ENCODE measurements around the gene SLC4A8.

The SLC4A8 gene

GRCh38 chr12:51517800-51518199 lies 93.2 kb downstream of the SLC4A8 start:
- no peak overlapping the region for H3K27ac ChIP-seq (ENCODE audit: insufficient read depth in 1 of 2, low read depth in 1 of 2, low read length in 2 of 2, poor library complexity in 1 of 2, severe bottlenecking in 2 of 2)
- no peaks in the 10 kb centered on the region for H3K9me3 ChIP-seq (ENCODE audit: control extremely low read depth in 1 of 5, control insufficient read depth in 4 of 5, insufficient read depth in 2 of 5, low read depth in 1 of 5, low read length in 4 of 5)
- CTCF ChIA-PET = interaction anchor here (1.1 to 1.6 kb wide), 4 partner anchors 9 to 16 kb away, joined by 3 to 4 read pairs (median 3); no protein-coding TSS in a partner anchor
- H3K4me3 ChIP-seq (ENCODE audit: control insufficient read depth in 1 of 7, extremely low read depth in 1 of 7, insufficient read depth in 4 of 7, low read depth in 2 of 7, low read length in 6 of 7) = no peak overlapping the region
- POLR2A ChIA-PET = no interaction called here
- no peaks in the 10 kb centered on the region for H3K27me3 ChIP-seq (replicated peaks in 2 of 5; ENCODE audit: control insufficient read depth in 4 of 5, insufficient read depth in 5 of 5, low read length in 4 of 5)
- 90% methylated on average over 4 of the region's 6 CpGs for WGBS (ENCODE audit: insufficient coverage)
- H3K36me3 ChIP-seq (ENCODE audit: control insufficient read depth in 4 of 4, insufficient read depth in 4 of 4, low read length in 3 of 4) = no peaks in the 10 kb centered on the region
- no peak for DNase-seq
- H3K4me1 ChIP-seq (ENCODE audit: control extremely low read depth in 1 of 4, control insufficient read depth in 4 of 4, insufficient read depth in 4 of 4, low read length in 3 of 4) = no peaks in the 10 kb centered on the region

- no peak for DNase-seq
- no peaks in the 10 kb centered on the region for H3K27me3 ChIP-seq (replicated peaks in 2 of 5; ENCODE audit: control insufficient read depth in 4 of 5, insufficient read depth in 5 of 5, low read length in 4 of 5)
- no peaks in the 10 kb centered on the region for H3K36me3 ChIP-seq (ENCODE audit: control insufficient read depth in 4 of 4, insufficient read depth in 4 of 4, low read length in 3 of 4)
- H3K9me3 ChIP-seq (ENCODE audit: control extremely low read depth in 1 of 5, control insufficient read depth in 4 of 5, insufficient read depth in 2 of 5, low read depth in 1 of 5, low read length in 4 of 5) = no peaks in the 10 kb centered on the region
- no peak overlapping the region for H3K4me3 ChIP-seq (ENCODE audit: control insufficient read depth in 1 of 7, extremely low read depth in 1 of 7, insufficient read depth in 4 of 7, low read depth in 2 of 7, low read length in 6 of 7)
- ChIA-PET CTCF (interaction anchor here (1.6 to 3.7 kb wide), 2 partner anchors 9 to 11 kb away, joined by 5 to 16 read pairs; no protein-coding TSS in a partner anchor), POLR2A (no interaction called here)
- WGBS (ENCODE audit: insufficient coverage) = 96% methylated on average over 2 of the region's 2 CpGs
- H3K4me1 ChIP-seq (ENCODE audit: control extremely low read depth in 1 of 4, control insufficient read depth in 4 of 4, insufficient read depth in 4 of 4, low read length in 3 of 4) = peaks cover 0 to 4% (median 1%) of the 10 kb centered on the region in 4 experiments
- H3K27ac ChIP-seq (ENCODE audit: insufficient read depth in 1 of 2, low read depth in 1 of 2, low read length in 2 of 2, poor library complexity in 1 of 2, severe bottlenecking in 2 of 2) = no peak overlapping the region
Observed at GRCh38 chr12:51519755-51520154, 95.1 kb downstream of the SLC4A8 start.

GRCh38 chr12:51520576-51521325 lies 96.1 kb downstream of the SLC4A8 start:
- H3K27ac ChIP-seq (ENCODE audit: insufficient read depth in 1 of 2, low read depth in 1 of 2, low read length in 2 of 2, poor library complexity in 1 of 2, severe bottlenecking in 2 of 2) = no peak overlapping the region
- H3K27me3 ChIP-seq (replicated peaks in 2 of 5; ENCODE audit: control insufficient read depth in 4 of 5, insufficient read depth in 5 of 5, low read length in 4 of 5) = no peaks in the 10 kb centered on the region
- no peak for DNase-seq
- ChIA-PET CTCF (interaction anchor here (1.3 to 3.7 kb wide), 8 partner anchors 8 to 293 kb away, joined by 3 to 16 read pairs (median 4); partner anchors contain the start of gene SLC4A8), POLR2A (no interaction called here)
- no peaks in the 10 kb centered on the region for H3K36me3 ChIP-seq (ENCODE audit: control insufficient read depth in 4 of 4, insufficient read depth in 4 of 4, low read length in 3 of 4)
- H3K9me3 ChIP-seq (ENCODE audit: control extremely low read depth in 1 of 5, control insufficient read depth in 4 of 5, insufficient read depth in 2 of 5, low read depth in 1 of 5, low read length in 4 of 5) = no peaks in the 10 kb centered on the region
- H3K4me3 ChIP-seq (ENCODE audit: control insufficient read depth in 1 of 7, extremely low read depth in 1 of 7, insufficient read depth in 4 of 7, low read depth in 2 of 7, low read length in 6 of 7) = no peak overlapping the region
- 98% methylated on average over 11 of the region's 13 CpGs for WGBS (ENCODE audit: insufficient coverage)
- peaks cover 0 to 4% (median 1%) of the 10 kb centered on the region in 4 experiments for H3K4me1 ChIP-seq (ENCODE audit: control extremely low read depth in 1 of 4, control insufficient read depth in 4 of 4, insufficient read depth in 4 of 4, low read length in 3 of 4)

GRCh38 chr12:51521554-51522276 lies 97.1 kb downstream of the SLC4A8 start:
- DNase-seq = no peak
- no peak overlapping the region for H3K4me3 ChIP-seq (ENCODE audit: control insufficient read depth in 1 of 7, extremely low read depth in 1 of 7, insufficient read depth in 4 of 7, low read depth in 2 of 7, low read length in 6 of 7)
- ChIA-PET CTCF (interaction anchor here (1.3 to 3.7 kb wide), 9 partner anchors 9 to 292 kb away, joined by 3 to 16 read pairs (median 4); partner anchors contain the start of gene SLC4A8), POLR2A (interaction anchor here (0.6 kb wide), 1 partner anchor 97 kb away, joined by 3 read pairs; the partner anchor contains the start of gene SLC4A8)
- H3K36me3 ChIP-seq (ENCODE audit: control insufficient read depth in 4 of 4, insufficient read depth in 4 of 4, low read length in 3 of 4) = no peaks in the 10 kb centered on the region
- H3K9me3 ChIP-seq (ENCODE audit: control extremely low read depth in 1 of 5, control insufficient read depth in 4 of 5, insufficient read depth in 2 of 5, low read depth in 1 of 5, low read length in 4 of 5) = no peaks in the 10 kb centered on the region
- peaks cover 0 to 4% (median 1%) of the 10 kb centered on the region in 4 experiments for H3K4me1 ChIP-seq (ENCODE audit: control extremely low read depth in 1 of 4, control insufficient read depth in 4 of 4, insufficient read depth in 4 of 4, low read length in 3 of 4)
- WGBS (ENCODE audit: insufficient coverage) = 95% methylated on average over 9 of the region's 9 CpGs
- no peak overlapping the region for H3K27ac ChIP-seq (ENCODE audit: insufficient read depth in 1 of 2, low read depth in 1 of 2, low read length in 2 of 2, poor library complexity in 1 of 2, severe bottlenecking in 2 of 2)
- no peaks in the 10 kb centered on the region for H3K27me3 ChIP-seq (replicated peaks in 2 of 5; ENCODE audit: control insufficient read depth in 4 of 5, insufficient read depth in 5 of 5, low read length in 4 of 5)

- ChIA-PET CTCF (interaction anchor here (1.6 to 3.7 kb wide), 7 partner anchors 8 to 101 kb away, joined by 3 to 16 read pairs (median 7); partner anchors contain the start of gene SLC4A8), POLR2A (no interaction called here)
- peaks cover 0 to 4% (median 1%) of the 10 kb centered on the region in 4 experiments for H3K4me1 ChIP-seq (ENCODE audit: control extremely low read depth in 1 of 4, control insufficient read depth in 4 of 4, insufficient read depth in 4 of 4, low read length in 3 of 4)
- no peak overlapping the region for H3K4me3 ChIP-seq (ENCODE audit: control insufficient read depth in 1 of 7, extremely low read depth in 1 of 7, insufficient read depth in 4 of 7, low read depth in 2 of 7, low read length in 6 of 7)
- DNase-seq = peak in 2 of 3 donors; percentile 34 to 63
- no peaks in the 10 kb centered on the region for H3K36me3 ChIP-seq (ENCODE audit: control insufficient read depth in 4 of 4, insufficient read depth in 4 of 4, low read length in 3 of 4)
- H3K27me3 ChIP-seq (replicated peaks in 2 of 5; ENCODE audit: control insufficient read depth in 4 of 5, insufficient read depth in 5 of 5, low read length in 4 of 5) = no peaks in the 10 kb centered on the region
- no peak overlapping the region for H3K27ac ChIP-seq (ENCODE audit: insufficient read depth in 1 of 2, low read depth in 1 of 2, low read length in 2 of 2, poor library complexity in 1 of 2, severe bottlenecking in 2 of 2)
- 100% methylated on average over 4 of the region's 5 CpGs for WGBS (ENCODE audit: insufficient coverage)
- no peaks in the 10 kb centered on the region for H3K9me3 ChIP-seq (ENCODE audit: control extremely low read depth in 1 of 5, control insufficient read depth in 4 of 5, insufficient read depth in 2 of 5, low read depth in 1 of 5, low read length in 4 of 5)
Observed at GRCh38 chr12:51522696-51523095, 98.1 kb downstream of the SLC4A8 start.

GRCh38 chr12:51524386-51524901 lies 99.8 kb downstream of the SLC4A8 start:
- no peaks in the 10 kb centered on the region for H3K27me3 ChIP-seq (replicated peaks in 2 of 5; ENCODE audit: control insufficient read depth in 4 of 5, insufficient read depth in 5 of 5, low read length in 4 of 5)
- DNase-seq = no peak
- peaks cover 0 to 4% (median 1%) of the 10 kb centered on the region in 4 experiments for H3K4me1 ChIP-seq (ENCODE audit: control extremely low read depth in 1 of 4, control insufficient read depth in 4 of 4, insufficient read depth in 4 of 4, low read length in 3 of 4)
- 90% methylated on average over 6 of the region's 6 CpGs for WGBS (ENCODE audit: insufficient coverage)
- H3K36me3 ChIP-seq (ENCODE audit: control insufficient read depth in 4 of 4, insufficient read depth in 4 of 4, low read length in 3 of 4) = no peaks in the 10 kb centered on the region
- H3K4me3 ChIP-seq (ENCODE audit: control insufficient read depth in 1 of 7, extremely low read depth in 1 of 7, insufficient read depth in 4 of 7, low read depth in 2 of 7, low read length in 6 of 7) = no peak overlapping the region
- no peaks in the 10 kb centered on the region for H3K9me3 ChIP-seq (ENCODE audit: control extremely low read depth in 1 of 5, control insufficient read depth in 4 of 5, insufficient read depth in 2 of 5, low read depth in 1 of 5, low read length in 4 of 5)
- POLR2A ChIA-PET = no interaction called here
- CTCF ChIA-PET = interaction anchor here (1.1 to 3.7 kb wide), 5 partner anchors 8 to 103 kb away, joined by 3 to 12 read pairs (median 4); no protein-coding TSS in a partner anchor
- no peak overlapping the region for H3K27ac ChIP-seq (ENCODE audit: insufficient read depth in 1 of 2, low read depth in 1 of 2, low read length in 2 of 2, poor library complexity in 1 of 2, severe bottlenecking in 2 of 2)

Data from common myeloid progenitor, CD34-positive (primary cell).